HG03442 (cell line): ENCODE measurements around the gene SOX11.
"Not testable (repeated sequence)": the region's sequence is repeated elsewhere in the genome, so short reads cannot be mapped to it uniquely, and the experiment has no call there.

Experiments
- ATAC-seq: cut with Tn5 transposase; IDR thresholded peaks from one replicate; pipeline ENCODE4 v1.9.1; 2021; ENCODE audit warnings: mild to moderate bottlenecking, moderate library complexity; ENCODE audit not compliant: unreplicated experiment

SOX11 gene

DNA sequence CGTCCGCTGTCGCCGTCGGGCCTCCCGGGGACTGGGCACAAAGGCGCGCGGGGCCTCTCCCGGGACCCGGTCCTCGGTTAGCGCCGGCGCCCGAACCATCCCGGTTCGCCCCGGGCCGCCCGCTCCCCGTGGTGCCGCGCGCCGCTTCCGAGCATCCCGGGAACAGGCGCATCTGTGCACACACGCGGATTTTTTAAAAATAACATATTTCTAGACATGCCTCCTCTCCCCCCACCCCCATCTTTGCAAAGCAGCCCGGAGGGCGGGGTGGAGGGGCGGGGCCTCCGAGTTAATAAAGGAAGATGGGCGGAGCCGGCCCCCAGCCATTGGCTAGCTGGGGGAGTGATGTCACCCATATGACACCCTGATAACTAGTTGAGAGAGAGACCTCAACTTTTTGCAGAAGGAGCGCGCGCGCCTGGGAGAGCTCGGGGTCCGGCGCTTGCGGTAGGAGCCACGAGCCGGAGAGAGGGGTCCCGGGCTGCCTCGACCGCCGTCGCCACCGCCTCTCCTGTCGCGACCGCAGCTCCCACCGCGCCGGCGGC, at the start of gene SOX11:
TSS of gene SOX11 (plus strand) at position 400 of the 545 bp plus-strand sequence. CDS start 338 bp downstream, outside the sequence.
- ATAC-seq: no peak

DNA sequence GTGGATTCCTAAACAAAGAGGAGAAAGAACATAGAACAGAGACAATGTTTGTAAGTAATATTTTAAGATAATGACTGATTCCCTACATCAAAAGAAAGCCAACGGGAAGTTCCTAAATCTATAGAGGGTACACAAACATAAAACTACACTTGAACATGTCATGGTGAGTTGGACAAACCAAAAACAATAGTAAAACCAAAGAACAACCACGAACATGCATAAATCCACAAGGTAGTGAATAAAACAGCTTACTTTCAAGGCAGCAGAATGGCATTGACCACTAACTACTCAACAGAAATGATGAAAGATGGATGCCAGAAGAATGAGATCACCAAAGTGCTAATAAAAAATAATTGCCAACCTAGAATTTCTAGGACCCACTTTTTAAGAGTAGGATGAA, 39.5 kb upstream of the SOX11 start:
- ATAC-seq: not testable (repeated sequence)

DNA sequence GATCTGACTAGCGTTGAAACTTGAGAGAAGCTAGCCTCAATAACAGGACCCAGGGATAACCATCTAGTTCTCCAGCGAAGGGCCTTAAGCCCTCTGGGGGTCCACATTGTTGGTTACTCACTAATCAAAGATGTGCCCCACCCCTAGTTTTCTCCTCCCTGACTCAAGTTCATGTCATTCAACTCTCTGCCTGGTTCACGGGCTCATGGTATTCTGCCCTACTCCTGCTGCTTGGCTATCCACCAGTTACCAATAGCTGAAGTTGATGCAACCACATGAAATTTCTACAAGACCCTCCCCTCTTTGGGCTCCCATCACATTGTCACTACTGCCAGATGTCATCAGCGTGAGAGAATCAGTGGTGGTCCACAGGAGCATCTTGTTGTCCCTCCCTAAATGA, 38.4 kb upstream of the SOX11 start:
- ATAC-seq: not testable (repeated sequence)

DNA sequence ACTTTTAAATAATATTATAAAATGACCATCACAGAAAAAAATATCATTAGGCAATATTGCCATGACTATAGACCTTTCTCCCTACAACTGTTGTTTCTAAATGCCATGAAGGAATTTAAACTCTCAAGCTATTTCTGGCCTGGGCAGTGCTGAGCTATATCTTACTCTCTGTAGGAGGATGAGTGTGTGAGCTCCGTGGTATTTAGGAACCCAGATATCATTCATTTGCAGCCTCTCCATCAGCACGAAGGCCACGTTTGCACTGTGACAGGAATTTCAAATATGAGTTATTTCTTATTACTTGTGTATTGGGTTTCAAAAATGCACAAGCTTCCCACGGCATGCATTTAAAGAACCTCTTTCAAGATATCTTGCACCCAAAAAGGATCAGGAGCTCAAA, 35.0 kb upstream of the SOX11 start:
- ATAC-seq: no peak

DNA sequence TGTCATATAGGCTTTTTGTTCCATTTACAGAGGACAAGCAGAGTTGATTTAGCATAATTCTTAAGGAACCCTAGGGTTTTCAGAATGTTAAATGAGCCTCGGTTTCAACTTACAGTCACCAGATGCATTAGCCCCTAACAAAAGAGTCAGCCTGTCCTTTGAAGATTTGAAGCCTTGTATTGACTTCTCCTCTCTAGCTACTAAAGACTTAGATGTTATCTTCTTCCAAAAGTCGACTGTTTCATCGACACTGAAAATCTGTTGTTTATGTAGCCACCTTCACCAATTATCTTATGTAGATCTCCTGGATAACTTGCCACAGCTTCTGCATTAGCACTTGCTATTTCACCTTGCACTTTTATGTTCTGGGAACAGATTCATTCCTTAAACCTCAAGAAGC, 31.6 kb upstream of the SOX11 start:
- no peak for ATAC-seq

DNA sequence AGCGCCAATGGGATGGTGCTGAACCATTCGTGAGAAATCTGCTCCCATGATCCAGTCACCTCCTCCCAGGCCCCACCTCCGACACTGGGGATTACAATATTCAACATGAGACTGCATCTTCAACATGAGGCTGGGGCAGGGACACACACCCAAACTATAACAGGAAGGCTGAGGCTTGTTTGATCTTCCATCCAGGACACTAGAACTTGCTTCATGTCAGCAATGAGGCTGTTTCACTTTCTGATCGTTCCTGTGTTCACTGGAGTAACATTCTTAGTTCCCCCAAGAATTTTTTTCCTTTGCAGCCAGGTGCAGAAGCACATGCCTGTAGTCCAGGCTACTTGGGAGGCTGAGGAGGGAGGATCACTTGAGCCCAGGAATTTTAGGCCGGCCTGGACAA, 30.8 kb upstream of the SOX11 start:
- ATAC-seq: no peak

DNA sequence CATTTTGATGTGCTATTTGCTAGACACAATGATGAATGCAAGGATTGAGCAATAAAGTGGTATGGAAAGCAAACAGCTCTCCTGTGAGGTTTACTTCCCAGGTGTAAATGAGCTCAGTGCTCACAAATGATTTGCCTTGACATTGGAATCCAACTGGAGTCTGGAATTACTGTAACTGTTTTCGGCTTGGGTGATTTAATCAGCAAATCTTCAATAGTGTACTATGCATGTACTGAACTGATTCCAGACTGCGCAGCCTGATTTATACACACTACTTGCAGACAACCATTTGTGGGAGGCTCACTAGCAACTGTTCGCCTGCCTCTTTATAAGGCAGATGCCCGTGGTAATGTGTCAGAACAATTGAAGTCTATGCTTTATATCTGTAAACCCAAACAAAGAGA, 27.9 kb upstream of the SOX11 start:
- ATAC-seq: no peak

DNA sequence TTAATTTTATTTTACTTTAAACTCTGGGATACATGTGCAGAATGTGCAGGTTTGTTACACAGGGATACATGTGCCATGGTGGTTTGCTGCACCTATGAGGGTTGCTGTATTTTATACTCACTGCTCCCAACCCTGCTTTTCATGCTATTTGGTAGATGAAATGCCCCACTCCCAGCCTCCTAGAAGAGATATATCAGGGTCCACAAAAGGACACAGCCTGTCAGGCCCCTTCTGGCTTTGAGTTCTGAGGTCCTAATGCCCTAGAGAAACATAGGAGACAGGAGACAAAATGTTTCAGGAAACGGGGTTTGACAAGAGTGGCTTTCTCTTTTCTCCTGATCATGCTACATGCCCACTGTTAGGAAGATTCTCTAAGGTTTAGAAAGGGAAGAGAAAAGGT, 27.1 kb upstream of the SOX11 start:
- no peak for ATAC-seq

DNA sequence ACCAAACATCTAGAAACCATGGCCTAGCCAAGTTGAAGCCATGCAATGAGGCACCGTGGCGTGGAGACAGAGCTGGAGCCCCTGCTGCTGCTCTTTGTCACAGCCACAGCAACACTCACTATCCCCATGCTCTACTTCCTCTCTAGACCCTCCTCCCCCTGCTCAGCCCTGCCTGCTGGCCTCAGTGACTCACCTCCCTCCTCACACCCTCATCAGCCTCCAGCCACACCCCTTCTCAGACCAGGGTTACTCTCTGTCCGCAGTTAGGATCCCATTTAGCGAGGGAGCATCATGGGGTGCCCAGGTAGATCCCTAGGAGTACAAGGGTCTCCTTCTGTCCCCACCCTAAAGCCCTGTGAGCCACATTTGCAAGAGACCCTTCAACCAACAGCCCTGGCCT, 25.4 kb upstream of the SOX11 start:
- no peak for ATAC-seq

DNA sequence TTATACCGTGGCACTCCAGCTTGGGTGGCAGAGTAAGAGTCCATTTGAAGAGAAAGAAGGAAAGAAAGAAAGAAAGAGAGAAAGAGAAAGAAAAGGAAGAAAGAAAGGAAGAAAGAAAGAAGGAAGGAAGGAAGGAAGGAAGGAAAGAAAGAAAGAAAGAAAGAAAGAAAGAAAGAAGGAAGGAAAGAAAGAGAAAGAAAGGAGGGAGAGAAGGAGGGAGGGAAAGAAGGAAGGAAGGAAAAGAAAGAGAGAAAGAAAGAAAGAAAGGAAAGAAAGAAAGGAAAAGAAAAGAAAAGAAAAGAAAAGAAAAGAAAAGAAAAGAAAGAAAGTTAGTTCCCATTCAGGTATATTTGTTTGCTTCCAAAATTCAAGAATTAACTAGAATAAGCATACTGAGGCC, 24.5 kb upstream of the SOX11 start:
- not testable (repeated sequence) for ATAC-seq

DNA sequence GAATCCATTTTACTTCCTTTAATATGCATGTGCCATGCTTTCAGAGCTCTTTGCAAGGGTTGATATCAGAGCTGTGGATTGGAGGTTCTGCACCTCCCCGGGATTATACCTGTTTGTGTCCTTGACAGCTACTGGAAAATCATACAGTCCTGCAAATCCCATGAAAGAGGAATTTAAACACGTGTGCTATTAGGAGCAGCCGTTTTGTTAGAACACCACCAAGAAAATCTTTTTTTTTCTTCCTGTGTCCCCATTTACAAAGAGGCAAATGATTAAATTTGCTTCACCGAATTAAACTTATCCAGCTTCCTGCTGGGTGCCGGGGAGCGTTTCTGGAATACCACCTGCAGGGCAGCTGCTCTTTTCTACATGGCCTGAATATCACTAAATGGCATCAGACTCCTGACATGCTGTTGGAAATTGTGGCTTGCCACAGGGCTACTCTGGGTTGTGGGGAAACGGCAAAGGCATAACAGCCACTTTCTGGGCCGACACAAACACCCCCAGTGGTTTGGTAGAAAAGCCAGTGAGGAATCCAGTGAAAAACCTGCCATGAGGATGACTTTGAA, 23.4 kb upstream of the SOX11 start:
- ATAC-seq: no peak

DNA sequence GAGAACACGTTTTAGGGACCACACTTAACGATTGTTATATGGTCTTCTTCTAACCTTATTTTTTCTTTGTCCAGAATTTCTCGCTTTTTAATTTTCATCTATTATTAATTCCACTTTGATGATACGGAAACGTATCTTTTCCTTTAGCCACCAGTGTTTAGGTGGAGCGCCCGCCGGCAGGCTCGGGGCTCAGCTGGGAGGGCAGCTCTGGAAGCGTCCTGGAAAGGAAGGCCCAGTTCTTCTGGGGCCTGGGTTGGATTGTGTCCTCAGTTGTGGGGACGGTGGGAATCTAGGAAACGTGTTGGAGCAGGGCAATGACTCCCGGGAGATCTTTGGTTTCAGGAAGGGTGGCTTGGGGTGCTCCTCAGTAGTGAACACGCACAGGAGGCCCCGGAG, 19.4 kb upstream of the SOX11 start:
- no peak for ATAC-seq

DNA sequence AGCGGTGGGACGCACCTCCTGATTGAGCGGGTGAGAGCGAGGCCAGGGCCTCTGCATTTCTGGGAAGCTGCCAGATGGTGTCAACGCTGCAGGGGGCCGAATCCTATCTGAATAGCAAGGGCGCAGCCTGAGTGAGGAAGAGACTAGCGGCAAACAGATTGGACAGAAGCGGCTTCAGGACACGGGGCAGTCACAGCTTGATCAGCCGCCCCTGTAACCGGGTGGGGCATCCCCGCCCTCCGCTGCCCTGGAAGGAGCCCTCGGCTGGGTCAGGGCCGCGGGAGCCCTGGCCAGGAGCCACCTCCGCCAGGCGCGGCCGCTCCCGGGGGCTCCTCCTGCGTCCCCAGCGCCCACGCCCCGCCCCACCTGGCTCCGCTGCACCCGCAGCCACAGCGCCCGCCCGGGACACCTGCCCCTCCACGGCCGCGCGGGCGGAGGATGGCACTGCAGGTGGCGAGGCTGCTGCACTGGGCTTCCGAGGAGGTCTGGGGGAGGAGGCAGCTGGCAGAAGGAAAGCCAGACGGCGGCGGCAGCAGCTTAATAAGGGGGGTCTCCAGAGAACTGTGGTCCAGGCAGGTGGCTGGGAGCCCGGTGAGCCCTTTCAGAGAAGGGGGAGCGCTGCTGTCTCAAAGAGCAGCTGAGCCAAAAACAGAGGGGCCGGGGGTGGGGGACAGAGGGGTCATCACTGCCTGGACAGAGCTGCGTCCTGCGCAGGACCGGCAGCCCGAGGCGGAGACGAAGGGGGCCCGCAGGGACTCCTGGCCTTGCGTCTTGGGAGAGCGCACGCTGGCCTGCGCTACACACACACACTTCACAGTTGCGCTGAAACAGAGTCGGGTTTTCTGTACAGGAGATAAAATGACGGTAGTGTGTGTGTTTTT, 18.8 kb upstream of the SOX11 start:
- no peak for ATAC-seq

DNA sequence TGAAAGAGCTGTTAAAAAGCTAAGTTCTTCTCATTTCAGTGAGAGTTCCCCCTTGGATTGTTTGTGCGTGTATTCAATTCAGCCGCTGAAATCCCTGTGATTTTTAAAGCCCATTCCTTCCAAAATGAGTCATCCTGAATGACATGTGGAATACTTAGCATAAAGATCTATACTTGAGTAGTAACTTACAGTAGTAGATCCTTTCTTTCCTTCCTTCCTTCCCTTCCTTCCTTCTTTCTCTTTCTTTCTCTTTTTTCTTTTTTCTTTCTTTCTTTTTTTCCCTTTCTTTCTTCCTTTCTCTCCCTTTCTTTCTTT, 18.2 kb upstream of the SOX11 start:
- no peak for ATAC-seq

DNA sequence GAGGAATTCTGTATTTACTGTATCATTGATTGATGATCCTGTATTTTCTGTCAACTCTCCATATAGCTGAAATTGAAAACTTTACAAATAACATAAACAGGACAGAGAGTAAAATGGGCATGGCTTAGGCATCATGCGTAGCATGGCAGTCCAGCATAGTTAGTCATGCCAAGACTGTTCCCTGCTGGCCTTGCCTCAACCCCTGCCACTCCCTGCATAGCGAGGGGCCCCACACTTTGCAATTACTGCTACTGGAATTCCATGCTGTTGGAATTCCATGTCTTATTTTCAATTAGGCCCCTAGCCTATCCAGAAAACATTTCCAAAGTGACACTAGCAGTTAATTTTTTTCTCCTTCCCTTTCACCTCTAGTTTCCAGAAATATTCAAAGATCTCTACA, 15.1 kb upstream of the SOX11 start:
- ATAC-seq: no peak

DNA sequence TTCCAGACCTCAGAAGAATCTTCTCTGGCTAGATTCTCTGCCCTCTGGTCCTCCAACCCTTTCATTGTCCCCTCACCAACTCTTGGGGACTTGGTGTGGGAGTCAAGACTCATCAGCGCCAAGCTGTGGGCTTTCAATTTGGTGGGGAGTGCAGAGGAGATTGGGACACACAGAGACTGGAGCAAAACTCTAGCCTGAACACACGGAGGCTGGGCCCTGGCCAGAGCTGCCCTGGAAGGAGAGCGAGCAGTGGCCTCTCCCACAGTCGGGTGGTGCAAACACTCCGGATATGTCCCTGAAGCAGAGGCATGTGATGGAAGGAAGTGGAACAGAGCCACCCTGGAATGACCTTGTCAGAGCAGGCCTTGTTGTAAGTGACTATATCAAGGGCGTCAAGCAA, 8.7 kb upstream of the SOX11 start:
- no peak for ATAC-seq

DNA sequence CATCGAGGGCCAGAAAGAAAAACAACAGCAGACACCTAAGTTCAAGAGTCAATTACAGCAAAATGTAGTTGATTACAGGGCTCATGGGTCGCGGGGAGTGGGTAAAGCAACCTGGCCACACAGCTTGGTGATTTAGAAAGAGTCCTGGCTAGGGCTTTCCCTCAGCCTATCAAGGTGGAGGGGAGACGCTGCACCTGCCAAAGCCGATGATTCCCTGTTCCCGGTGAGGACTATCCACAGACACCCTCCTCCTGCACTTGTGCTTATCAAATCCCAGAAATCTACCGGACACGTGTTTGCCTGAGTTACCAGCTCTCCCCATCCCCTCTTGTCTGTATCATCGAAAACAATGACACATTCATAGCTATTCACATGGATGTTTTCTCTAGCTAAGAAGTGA, 7.0 kb upstream of the SOX11 start:
- no peak for ATAC-seq

DNA sequence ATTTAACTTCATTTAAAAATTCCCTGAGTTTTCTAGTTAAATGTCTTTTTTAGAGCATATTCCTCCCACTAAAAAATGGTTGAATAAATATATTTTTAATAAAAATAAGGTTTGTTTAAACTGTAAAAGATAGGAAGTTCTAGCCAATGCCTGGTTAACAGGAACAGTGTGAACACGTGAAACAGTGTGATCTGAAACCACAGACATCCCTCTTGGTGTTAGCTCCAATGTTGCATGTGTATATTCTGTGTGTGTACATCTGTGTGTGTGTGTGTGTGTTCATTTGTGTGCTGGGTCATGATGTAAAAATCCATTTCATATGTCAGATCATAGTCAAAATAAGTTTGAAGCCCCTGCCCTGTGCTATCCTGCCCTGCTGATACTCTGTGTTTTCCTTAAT, 6.1 kb upstream of the SOX11 start:
- ATAC-seq: no peak

DNA sequence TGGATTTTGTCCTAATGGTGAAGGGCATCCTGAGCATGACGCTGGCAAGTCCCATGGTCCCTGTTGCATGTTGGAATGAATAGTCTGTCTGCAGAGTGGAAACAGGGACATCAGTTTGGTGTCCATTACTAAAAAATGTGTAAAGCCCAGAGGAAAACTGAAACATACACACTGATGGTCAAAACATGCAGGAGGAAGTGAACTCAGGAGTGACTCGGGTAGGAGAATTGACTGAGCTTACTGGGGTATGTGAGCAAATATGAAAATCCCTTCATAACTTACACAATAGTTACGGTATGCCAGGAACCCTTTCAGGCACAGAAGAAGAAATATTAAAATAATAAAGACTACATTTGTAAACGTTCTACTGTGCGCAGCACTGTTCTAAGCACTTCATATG, 5.6 kb upstream of the SOX11 start:
- ATAC-seq: no peak

DNA sequence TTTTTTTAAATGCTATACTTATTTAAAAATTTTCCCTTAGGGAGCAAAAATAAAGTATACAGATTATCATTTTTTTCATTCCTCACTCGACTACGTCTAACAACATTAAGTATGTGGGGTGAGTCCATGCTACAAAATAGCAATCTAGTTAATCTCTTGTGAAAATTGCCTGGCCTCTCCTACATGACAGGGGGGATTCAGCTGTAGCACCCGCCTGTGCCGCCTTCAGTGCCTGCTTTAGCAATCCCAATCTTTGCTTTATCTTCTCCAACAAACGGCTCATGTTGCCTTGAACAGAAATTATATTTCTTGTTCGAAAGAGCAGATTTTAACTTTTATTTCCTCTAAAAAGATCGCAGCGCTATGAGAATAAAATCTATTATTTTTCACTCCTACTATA, 2.4 kb upstream of the SOX11 start:
- no peak for ATAC-seq

DNA sequence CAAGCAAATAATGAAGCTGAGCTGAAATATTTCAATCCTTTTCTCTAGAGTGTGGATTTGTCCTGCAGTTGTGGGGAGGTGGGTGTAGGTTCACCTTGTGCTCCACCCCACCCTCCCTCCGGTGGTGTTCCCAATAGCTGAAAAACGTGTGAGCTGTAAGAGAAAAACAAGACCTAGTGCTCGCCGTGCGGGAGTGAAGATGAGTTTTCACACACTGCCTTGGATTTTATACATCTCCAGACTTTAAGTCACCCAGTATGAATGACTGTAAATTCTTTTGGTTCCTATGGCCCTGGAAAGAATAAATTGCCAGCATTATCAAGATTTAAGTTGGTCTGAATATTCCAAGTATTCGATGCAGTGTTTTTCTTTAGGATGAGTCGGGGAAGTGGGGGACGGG, 1.9 kb upstream of the SOX11 start:
- no peak for ATAC-seq

DNA sequence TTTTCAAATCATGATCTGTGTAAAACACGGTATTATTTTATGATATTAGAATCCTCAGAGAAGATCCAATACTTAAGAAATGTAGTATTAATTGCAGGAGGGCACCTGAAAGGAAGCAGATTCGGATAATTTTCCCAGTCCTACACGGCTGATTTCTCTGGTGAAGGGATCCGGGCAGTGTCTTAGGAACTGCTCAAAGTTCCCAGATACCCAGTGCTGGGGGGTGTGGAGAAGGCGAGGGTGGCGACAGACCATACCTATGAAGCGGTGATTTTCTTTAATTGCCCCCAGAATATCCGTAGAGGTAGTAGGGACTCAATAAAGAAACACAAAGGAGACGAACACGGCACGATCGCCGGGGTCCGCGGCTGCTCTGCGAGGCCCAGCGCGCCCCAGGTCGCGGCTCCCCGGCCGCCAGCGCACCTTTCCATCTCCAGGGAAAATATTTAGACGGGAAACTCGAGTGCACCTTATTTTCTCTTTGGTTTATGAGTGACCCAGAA, 1.4 kb upstream of the SOX11 start:
- no peak for ATAC-seq
